ENCODE measurements around the gene BEST2.

Gene BEST2

DNA sequence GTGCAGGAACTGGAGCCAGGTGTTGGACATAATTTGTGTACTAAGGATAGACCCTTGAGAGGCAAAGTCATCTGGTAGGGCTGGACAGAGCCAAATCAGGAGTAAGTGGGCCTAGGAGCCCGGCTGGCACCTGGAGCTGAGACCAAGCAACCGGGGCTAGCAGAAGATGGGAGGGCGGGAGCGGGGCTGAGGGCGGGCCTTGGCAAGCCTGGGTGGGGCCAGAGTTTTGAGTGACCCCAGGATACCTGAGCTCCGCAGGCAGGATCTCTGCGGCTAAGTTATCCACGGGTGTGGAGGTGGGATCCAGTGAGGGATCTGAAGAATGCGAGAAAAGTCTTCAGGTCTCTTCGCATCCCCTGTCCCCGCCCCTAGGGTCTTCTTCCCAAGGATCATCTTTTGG is 15.6 kb downstream of the BEST2 start:
- ChIA-PET POLR2A (no interaction called here), CTCF (interaction anchor here (0.9 to 39.0 kb wide), 7 partner anchors 8 to 82 kb away, joined by 3 to 776 read pairs (median 49); partner anchors contain the start of genes BEST2, GET3, HOOK2 and JUNB)
- H3K9me3 ChIP-seq (ENCODE audit: control extremely low read depth in 1 of 5, control insufficient read depth in 4 of 5, insufficient read depth in 2 of 5, low read depth in 1 of 5, low read length in 4 of 5) = peaks cover 0 to 5% (median 0%) of the 10 kb centered on the region in 5 experiments
- H3K27ac ChIP-seq (ENCODE audit: insufficient read depth in 1 of 2, low read depth in 1 of 2, low read length in 2 of 2, poor library complexity in 1 of 2, severe bottlenecking in 2 of 2) = no peak overlapping the region
- WGBS (ENCODE audit: insufficient coverage) = 96% methylated on average over 11 of the region's 11 CpGs
- H3K36me3 ChIP-seq (ENCODE audit: control insufficient read depth in 4 of 4, insufficient read depth in 4 of 4, low read length in 3 of 4) = peaks cover 0 to 17% (median 8%) of the 10 kb centered on the region in 4 experiments
- H3K4me3 ChIP-seq (ENCODE audit: control insufficient read depth in 1 of 7, extremely low read depth in 1 of 7, insufficient read depth in 4 of 7, low read depth in 2 of 7, low read length in 6 of 7) = no peak overlapping the region
- no peak for DNase-seq
- no peaks in the 10 kb centered on the region for H3K27me3 ChIP-seq (replicated peaks in 2 of 5; ENCODE audit: control insufficient read depth in 4 of 5, insufficient read depth in 5 of 5, low read length in 4 of 5)
- H3K4me1 ChIP-seq (ENCODE audit: control extremely low read depth in 1 of 4, control insufficient read depth in 4 of 4, insufficient read depth in 4 of 4, low read length in 3 of 4) = peaks cover 2 to 6% (median 4%) of the 10 kb centered on the region in 4 experiments

- H3K4me3 ChIP-seq (ENCODE audit: control insufficient read depth in 1 of 7, extremely low read depth in 1 of 7, insufficient read depth in 4 of 7, low read depth in 2 of 7, low read length in 6 of 7) = no peak overlapping the region
- peaks cover 0 to 17% (median 8%) of the 10 kb centered on the region in 4 experiments for H3K36me3 ChIP-seq (ENCODE audit: control insufficient read depth in 4 of 4, insufficient read depth in 4 of 4, low read length in 3 of 4)
- POLR2A ChIA-PET = interaction anchor here (0.6 kb wide), 1 partner anchor 170 kb away, joined by 3 read pairs; no protein-coding TSS in a partner anchor
- 97% methylated on average over 13 of the region's 15 CpGs for WGBS (ENCODE audit: insufficient coverage)
- H3K4me1 ChIP-seq (ENCODE audit: control extremely low read depth in 1 of 4, control insufficient read depth in 4 of 4, insufficient read depth in 4 of 4, low read length in 3 of 4) = peaks cover 2 to 6% (median 4%) of the 10 kb centered on the region in 4 experiments
- H3K27ac ChIP-seq (ENCODE audit: insufficient read depth in 1 of 2, low read depth in 1 of 2, low read length in 2 of 2, poor library complexity in 1 of 2, severe bottlenecking in 2 of 2) = no peak overlapping the region
- CTCF ChIA-PET = interaction anchor here (0.9 to 39.0 kb wide), 7 partner anchors 7 to 82 kb away, joined by 3 to 776 read pairs (median 49); partner anchors contain the start of genes BEST2, GET3, HOOK2 and JUNB
- peaks cover 0 to 5% (median 0%) of the 10 kb centered on the region in 5 experiments for H3K9me3 ChIP-seq (ENCODE audit: control extremely low read depth in 1 of 5, control insufficient read depth in 4 of 5, insufficient read depth in 2 of 5, low read depth in 1 of 5, low read length in 4 of 5)
- no peaks in the 10 kb centered on the region for H3K27me3 ChIP-seq (replicated peaks in 2 of 5; ENCODE audit: control insufficient read depth in 4 of 5, insufficient read depth in 5 of 5, low read length in 4 of 5)
- DNase-seq = no peak
Measured at GRCh38 chr19:12767666-12768065, 16.1 kb downstream of the BEST2 start.

- peak in 2 of 3 donors; percentile 43 to 55 for DNase-seq
- POLR2A ChIA-PET = no interaction called here
- peaks cover 0 to 5% (median under 1%) of the 10 kb centered on the region in 4 experiments for H3K36me3 ChIP-seq (ENCODE audit: control insufficient read depth in 4 of 4, insufficient read depth in 4 of 4, low read length in 3 of 4)
- H3K4me3 ChIP-seq (ENCODE audit: control insufficient read depth in 1 of 7, extremely low read depth in 1 of 7, insufficient read depth in 4 of 7, low read depth in 2 of 7, low read length in 6 of 7) = peak overlapping the region in 1 of 7 experiments; percentile 11
- no peaks in the 10 kb centered on the region for H3K9me3 ChIP-seq (ENCODE audit: control extremely low read depth in 1 of 5, control insufficient read depth in 4 of 5, insufficient read depth in 2 of 5, low read depth in 1 of 5, low read length in 4 of 5)
- H3K27ac ChIP-seq (ENCODE audit: insufficient read depth in 1 of 2, low read depth in 1 of 2, low read length in 2 of 2, poor library complexity in 1 of 2, severe bottlenecking in 2 of 2) = no peak overlapping the region
- CTCF ChIA-PET = interaction anchor here (0.6 to 39.0 kb wide), 4 partner anchors 10 to 1884 kb away, joined by 3 to 776 read pairs (median 308); partner anchors contain the start of genes GET3, JUNB, PRDX2 and THSD8
- H3K27me3 ChIP-seq (replicated peaks in 2 of 5; ENCODE audit: control insufficient read depth in 4 of 5, insufficient read depth in 5 of 5, low read length in 4 of 5) = no peaks in the 10 kb centered on the region
- WGBS (ENCODE audit: insufficient coverage) = 79% methylated on average over 31 of the region's 37 CpGs
- H3K4me1 ChIP-seq (ENCODE audit: control extremely low read depth in 1 of 4, control insufficient read depth in 4 of 4, insufficient read depth in 4 of 4, low read length in 3 of 4) = peaks cover 2 to 7% (median 7%) of the 10 kb centered on the region in 4 experiments
Measured at GRCh38 chr19:12769689-12770088, 18.1 kb downstream of the BEST2 start.

- WGBS (ENCODE audit: insufficient coverage) = 100% methylated on average over 7 of the region's 13 CpGs
- no peak overlapping the region for H3K4me3 ChIP-seq (ENCODE audit: control insufficient read depth in 1 of 7, extremely low read depth in 1 of 7, insufficient read depth in 4 of 7, low read depth in 2 of 7, low read length in 6 of 7)
- CTCF ChIA-PET = interaction anchor here (0.8 to 39.0 kb wide), 3 partner anchors 10 to 42 kb away, joined by 3 to 776 read pairs (median 612); partner anchors contain the start of genes GET3, JUNB, PRDX2 and THSD8
- H3K4me1 ChIP-seq (ENCODE audit: control extremely low read depth in 1 of 4, control insufficient read depth in 4 of 4, insufficient read depth in 4 of 4, low read length in 3 of 4) = peaks cover 2 to 13% (median 12%) of the 10 kb centered on the region in 4 experiments
- H3K9me3 ChIP-seq (ENCODE audit: control extremely low read depth in 1 of 5, control insufficient read depth in 4 of 5, insufficient read depth in 2 of 5, low read depth in 1 of 5, low read length in 4 of 5) = no peaks in the 10 kb centered on the region
- no peak for DNase-seq
- peaks cover 0 to 4% (median under 1%) of the 10 kb centered on the region in 4 experiments for H3K36me3 ChIP-seq (ENCODE audit: control insufficient read depth in 4 of 4, insufficient read depth in 4 of 4, low read length in 3 of 4)
- no peaks in the 10 kb centered on the region for H3K27me3 ChIP-seq (replicated peaks in 2 of 5; ENCODE audit: control insufficient read depth in 4 of 5, insufficient read depth in 5 of 5, low read length in 4 of 5)
- POLR2A ChIA-PET = no interaction called here
- H3K27ac ChIP-seq (ENCODE audit: insufficient read depth in 1 of 2, low read depth in 1 of 2, low read length in 2 of 2, poor library complexity in 1 of 2, severe bottlenecking in 2 of 2) = no peak overlapping the region
Measured at GRCh38 chr19:12770922-12771321, 19.3 kb downstream of the BEST2 start.

GRCh38 chr19:12772323-12772722 is 20.7 kb downstream of the BEST2 start:
- H3K9me3 ChIP-seq (ENCODE audit: control extremely low read depth in 1 of 5, control insufficient read depth in 4 of 5, insufficient read depth in 2 of 5, low read depth in 1 of 5, low read length in 4 of 5) = no peaks in the 10 kb centered on the region
- ChIA-PET CTCF (interaction anchor here (3.1 to 39.0 kb wide), 5 partner anchors 8 to 75 kb away, joined by 13 to 776 read pairs (median 54); partner anchors contain the start of genes GET3, JUNB, PRDX2 and THSD8), POLR2A (interaction anchor here (7.4 kb wide), 1 partner anchor 19 kb away, joined by 198 read pairs; the partner anchor contains the start of gene JUNB)
- H3K4me1 ChIP-seq (ENCODE audit: control extremely low read depth in 1 of 4, control insufficient read depth in 4 of 4, insufficient read depth in 4 of 4, low read length in 3 of 4) = peaks cover 2 to 18% (median 12%) of the 10 kb centered on the region in 4 experiments
- H3K4me3 ChIP-seq (ENCODE audit: control insufficient read depth in 1 of 7, extremely low read depth in 1 of 7, insufficient read depth in 4 of 7, low read depth in 2 of 7, low read length in 6 of 7) = no peak overlapping the region
- H3K27ac ChIP-seq (ENCODE audit: insufficient read depth in 1 of 2, low read depth in 1 of 2, low read length in 2 of 2, poor library complexity in 1 of 2, severe bottlenecking in 2 of 2) = no peak overlapping the region
- H3K36me3 ChIP-seq (ENCODE audit: control insufficient read depth in 4 of 4, insufficient read depth in 4 of 4, low read length in 3 of 4) = peaks cover 0 to 4% (median under 1%) of the 10 kb centered on the region in 4 experiments
- no peak for DNase-seq
- H3K27me3 ChIP-seq (replicated peaks in 2 of 5; ENCODE audit: control insufficient read depth in 4 of 5, insufficient read depth in 5 of 5, low read length in 4 of 5) = no peaks in the 10 kb centered on the region
- WGBS (ENCODE audit: insufficient coverage) = 100% methylated on average over 2 of the region's 4 CpGs

GRCh38 chr19:12773571-12773970 is 22.0 kb downstream of the BEST2 start:
- Histone ChIP-seq H3K27me3 (replicated peaks in 2 of 5; ENCODE audit: control insufficient read depth in 4 of 5, insufficient read depth in 5 of 5, low read length in 4 of 5) (no peaks in the 10 kb centered on the region), H3K9me3 (ENCODE audit: control extremely low read depth in 1 of 5, control insufficient read depth in 4 of 5, insufficient read depth in 2 of 5, low read depth in 1 of 5, low read length in 4 of 5) (no peaks in the 10 kb centered on the region), H3K27ac (ENCODE audit: insufficient read depth in 1 of 2, low read depth in 1 of 2, low read length in 2 of 2, poor library complexity in 1 of 2, severe bottlenecking in 2 of 2) (no peak overlapping the region), H3K36me3 (ENCODE audit: control insufficient read depth in 4 of 4, insufficient read depth in 4 of 4, low read length in 3 of 4) (peaks cover 0 to 2% (median 0%) of the 10 kb centered on the region in 4 experiments), H3K4me1 (ENCODE audit: control extremely low read depth in 1 of 4, control insufficient read depth in 4 of 4, insufficient read depth in 4 of 4, low read length in 3 of 4) (peaks cover 3 to 29% (median 24%) of the 10 kb centered on the region in 4 experiments), H3K4me3 (ENCODE audit: control insufficient read depth in 1 of 7, extremely low read depth in 1 of 7, insufficient read depth in 4 of 7, low read depth in 2 of 7, low read length in 6 of 7) (no peak overlapping the region)
- peak in 2 of 3 donors; percentile 68 for DNase-seq
- POLR2A ChIA-PET = interaction anchor here (7.4 kb wide), 1 partner anchor 18 kb away, joined by 198 read pairs; the partner anchor contains the start of gene JUNB
- CTCF ChIA-PET = interaction anchor here (1.0 to 39.0 kb wide), 8 partner anchors 9 to 74 kb away, joined by 3 to 776 read pairs (median 14); partner anchors contain the start of genes GET3, JUNB, PRDX2 and THSD8
- 96% methylated on average over 2 of the region's 2 CpGs for WGBS (ENCODE audit: insufficient coverage)
